Cardiac muscle cell (in vitro differentiated cells and primary cell): ENCODE data around the gene SPRED2. TPM values are rescaled to one million over a fixed set of nuclear protein-coding genes. Genes with fewer than 3 reads are reported as not detected.

ENCODE experiments used
- DNase-seq, 2 donors: peaks; one replicate each; pipeline versions ENCODE4 v3.0.0 to v3.0.0-alpha.2; 2010 to 2017; ENCODE audit warnings: low read depth in 1 of 2, low spot score in 1 of 2
- H3K27ac ChIP-seq: fragments of 200-600 bp; sonication (generic); 2 replicates; pipeline ENCODE4 v1.5.1; 2016
- H3K27me3 ChIP-seq: fragments of 200-600 bp; sonication (generic); 2 replicates; pipeline ENCODE4 v1.6.0; 2016; ENCODE audit warnings: control low read depth
- H3K36me3 ChIP-seq: fragments of 200-600 bp; sonication (generic); 2 replicates; pipeline ENCODE4 v1.5.1; 2016; ENCODE audit warnings: control low read depth
- H3K4me1 ChIP-seq: fragments of 200-600 bp; sonication (generic); 2 replicates; pipeline ENCODE4 v1.8.1; 2017; ENCODE audit warnings: low read depth, mild to moderate bottlenecking, mixed run types
- H3K4me3 ChIP-seq: fragments of 200-600 bp; sonication (generic); 2 replicates; pipeline ENCODE4 v1.5.1; 2016; ENCODE audit warnings: mild to moderate bottlenecking
- H3K9me3 ChIP-seq: fragments of 200-600 bp; sonication (generic); 2 replicates; pipeline ENCODE4 v1.5.1; 2017; ENCODE audit warnings: low read depth, mild to moderate bottlenecking, control low read depth
- polyA plus RNA-seq: library from polyadenylated mRNA; unstranded; fragments of >200 nt; fragmentation: Nextera tagmentation; extraction: Ambion mirVana; gene quantifications from 2 replicates; pipeline ENCODE4 v1.2.1, GENCODE V29; 2016
- total RNA-seq: library from RNA; depleted of rRNA; stranded (reverse); fragments of >200 nt; gene quantifications from 2 replicates; pipeline ENCODE4 v1.2.3, GENCODE V29; 2016
- TF ChIP-seq, protein P1 (sequence below): IDR thresholded peaks from 2 replicates; pipeline ENCODE4 v1.5.1; 2012; ENCODE audit warnings: low read depth, mild to moderate bottlenecking, low read length

SPRED2 gene
- total and polyA plus RNA-seq, 2 experiments from 2014 or later: 11.7 to 18.9 TPM

GRCh38 chr2:65452150-65452895 is 19.9 kb upstream of the SPRED2 start:
- peaks cover 5% of the 10 kb centered on the region for H3K4me1 ChIP-seq
- H3K27ac ChIP-seq: no peak overlapping the region
- H3K36me3 ChIP-seq: no peaks in the 10 kb centered on the region
- no peak overlapping the region for H3K4me3 ChIP-seq
- no peaks in the 10 kb centered on the region for H3K9me3 ChIP-seq
- TF ChIP-seq, protein P1, sequence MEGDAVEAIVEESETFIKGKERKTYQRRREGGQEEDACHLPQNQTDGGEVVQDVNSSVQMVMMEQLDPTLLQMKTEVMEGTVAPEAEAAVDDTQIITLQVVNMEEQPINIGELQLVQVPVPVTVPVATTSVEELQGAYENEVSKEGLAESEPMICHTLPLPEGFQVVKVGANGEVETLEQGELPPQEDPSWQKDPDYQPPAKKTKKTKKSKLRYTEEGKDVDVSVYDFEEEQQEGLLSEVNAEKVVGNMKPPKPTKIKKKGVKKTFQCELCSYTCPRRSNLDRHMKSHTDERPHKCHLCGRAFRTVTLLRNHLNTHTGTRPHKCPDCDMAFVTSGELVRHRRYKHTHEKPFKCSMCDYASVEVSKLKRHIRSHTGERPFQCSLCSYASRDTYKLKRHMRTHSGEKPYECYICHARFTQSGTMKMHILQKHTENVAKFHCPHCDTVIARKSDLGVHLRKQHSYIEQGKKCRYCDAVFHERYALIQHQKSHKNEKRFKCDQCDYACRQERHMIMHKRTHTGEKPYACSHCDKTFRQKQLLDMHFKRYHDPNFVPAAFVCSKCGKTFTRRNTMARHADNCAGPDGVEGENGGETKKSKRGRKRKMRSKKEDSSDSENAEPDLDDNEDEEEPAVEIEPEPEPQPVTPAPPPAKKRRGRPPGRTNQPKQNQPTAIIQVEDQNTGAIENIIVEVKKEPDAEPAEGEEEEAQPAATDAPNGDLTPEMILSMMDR: no peak
- H3K27me3 ChIP-seq: peaks cover 22% of the 10 kb centered on the region
- DNase-seq: no peak

- Histone ChIP-seq H3K27me3 (peaks cover 22% of the 10 kb centered on the region), H3K9me3 (no peaks in the 10 kb centered on the region), H3K4me1 (peaks cover 5% of the 10 kb centered on the region), H3K27ac (no peak overlapping the region), H3K4me3 (no peak overlapping the region), H3K36me3 (no peaks in the 10 kb centered on the region)
- DNase-seq: no peak
- TF ChIP-seq, protein P1: no peak
Observed at GRCh38 chr2:65450810-65451209, 18.4 kb upstream of the SPRED2 start.

- Histone ChIP-seq H3K27me3 (peaks cover 22% of the 10 kb centered on the region), H3K9me3 (no peaks in the 10 kb centered on the region), H3K36me3 (no peaks in the 10 kb centered on the region), H3K4me3 (no peak overlapping the region), H3K27ac (no peak overlapping the region), H3K4me1 (peaks cover 5% of the 10 kb centered on the region)
- TF ChIP-seq, protein P1: no peak
- no peak for DNase-seq
Observed at GRCh38 chr2:65450393-65450792, 18.0 kb upstream of the SPRED2 start.

- Histone ChIP-seq H3K27ac (no peak overlapping the region), H3K36me3 (no peaks in the 10 kb centered on the region), H3K4me1 (no peaks in the 10 kb centered on the region), H3K27me3 (no peaks in the 10 kb centered on the region), H3K9me3 (no peaks in the 10 kb centered on the region), H3K4me3 (no peak overlapping the region)
- DNase-seq: no peak
- TF ChIP-seq, protein P1: no peak
Observed at GRCh38 chr2:65443509-65444186, 11.2 kb upstream of the SPRED2 start.

DNA sequence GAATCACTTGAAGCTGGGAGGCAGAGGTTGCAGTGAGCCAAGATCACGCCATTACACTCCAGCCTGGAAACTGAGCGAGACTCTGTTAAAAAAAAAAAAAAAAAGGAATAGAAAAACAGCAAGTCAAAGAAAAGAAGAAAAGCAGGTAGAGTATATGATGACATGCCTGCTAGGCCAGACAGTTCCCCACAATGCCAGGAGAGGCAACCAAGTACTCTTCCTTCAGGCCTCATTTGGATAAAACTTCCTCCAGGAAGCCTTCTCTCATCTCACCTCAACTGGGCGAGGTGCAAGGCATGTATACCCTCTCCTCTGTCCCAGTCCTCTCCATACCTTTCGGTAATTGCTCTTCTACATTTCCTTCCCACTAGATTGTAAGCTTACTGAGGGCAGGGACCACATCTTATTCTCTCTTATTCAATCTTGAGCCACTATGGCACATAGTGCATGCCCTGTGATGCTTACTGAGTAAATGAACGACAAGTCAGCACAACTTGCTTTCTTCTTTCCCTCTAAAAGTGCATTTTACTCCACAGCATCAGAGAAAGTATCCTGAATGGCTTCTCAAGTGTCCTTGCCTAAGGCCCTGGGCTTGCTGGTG is 10.1 kb upstream of the SPRED2 start:
- DNase-seq: no peak
- Histone ChIP-seq H3K4me1 (peaks cover 8% of the 10 kb centered on the region), H3K27me3 (no peaks in the 10 kb centered on the region), H3K9me3 (no peaks in the 10 kb centered on the region), H3K4me3 (no peak overlapping the region), H3K27ac (no peak overlapping the region), H3K36me3 (no peaks in the 10 kb centered on the region)
- TF ChIP-seq, protein P1: no peak
